Eye (tissue), 1 donor: Measurements from ENCODE around the gene NUDT8.
"Not testable (repeated sequence)": the region's sequence is repeated elsewhere in the genome, so short reads cannot be mapped to it uniquely, and the experiment has no call there.

Source experiments
- DNase-seq: peaks from one replicate; pipeline ENCODE4 v3.0.0-alpha.2; 2015

The NUDT8 gene

DNA sequence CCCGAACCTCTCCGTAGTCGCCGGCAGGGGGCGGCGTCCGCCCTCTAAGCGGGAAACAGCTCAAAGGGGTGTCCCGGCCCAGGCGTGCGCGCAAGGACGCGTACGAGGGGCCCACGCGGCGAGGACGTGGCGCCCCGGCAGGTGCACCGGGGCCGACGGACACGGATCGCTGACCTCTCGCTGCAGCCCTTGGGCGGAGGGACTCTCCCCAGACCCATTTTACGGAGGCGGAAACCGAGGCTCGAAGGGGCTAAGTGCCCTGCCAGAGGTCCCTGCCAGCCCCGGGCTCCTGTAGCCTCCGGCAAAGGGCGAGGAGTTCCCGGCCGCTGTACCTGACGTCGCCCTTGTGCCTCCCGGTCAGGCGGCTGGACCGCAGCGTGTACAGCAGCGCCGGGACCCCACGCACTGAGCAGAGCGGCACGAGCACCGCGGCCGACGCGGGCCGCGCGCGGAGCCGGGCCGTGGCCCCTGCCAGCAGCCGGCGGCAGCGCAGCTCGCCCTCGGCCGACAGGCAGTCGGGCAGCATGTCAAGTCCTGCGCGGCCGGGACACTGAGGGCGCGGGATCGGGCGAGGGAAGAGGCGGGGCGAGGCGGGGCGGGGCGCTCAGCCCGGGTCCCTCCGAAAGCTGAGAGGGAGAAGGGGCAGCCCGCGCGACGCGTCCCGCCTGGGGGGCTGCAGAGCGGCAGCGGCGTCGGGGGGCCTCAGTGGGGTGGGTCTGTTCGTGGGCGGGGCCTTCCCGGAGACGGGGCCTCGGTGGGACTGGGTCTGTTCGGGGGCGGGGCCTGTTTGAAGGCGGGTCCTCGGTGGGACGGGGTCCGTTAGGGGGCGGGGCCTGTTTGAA lies at the start of gene NUDT8:
TSS of gene NUDT8 (minus strand) at position 552 of the 842 bp plus-strand sequence. CDS start at position 526, 26 bp downstream.
- peak; percentile 91 for DNase-seq

GRCh38 chr11:67675058-67675747 lies 45.5 kb upstream of the NUDT8 start:
- no peak for DNase-seq

DNA sequence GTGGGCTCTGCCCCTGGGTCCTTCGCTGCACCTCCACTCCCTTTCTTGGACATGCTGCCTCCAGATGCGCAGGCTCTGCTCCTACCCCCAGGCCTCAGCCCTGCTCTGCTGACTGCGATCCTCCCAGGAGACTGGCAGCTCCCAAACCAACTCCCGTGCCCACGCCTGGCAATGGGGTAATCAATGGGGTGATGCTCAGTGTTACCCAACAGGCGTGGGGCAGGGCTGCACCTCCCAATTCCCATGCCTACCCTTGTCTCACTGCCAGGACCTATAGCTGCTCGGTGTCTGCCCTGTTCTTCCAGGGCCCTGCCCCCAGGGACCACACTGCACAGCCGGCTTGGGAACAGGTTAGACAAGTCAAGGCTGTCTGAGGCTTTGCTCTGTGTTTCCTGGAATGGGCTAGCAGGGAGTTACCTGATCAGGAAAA lies 44.7 kb upstream of the NUDT8 start, which contains the start of gene ALDH3B2:
TSS of gene ALDH3B2 (minus strand) at position 182 of the 430 bp plus-strand sequence. CDS start 7,688 bp downstream, outside the sequence.
- DNase-seq: peak; percentile 38

DNA sequence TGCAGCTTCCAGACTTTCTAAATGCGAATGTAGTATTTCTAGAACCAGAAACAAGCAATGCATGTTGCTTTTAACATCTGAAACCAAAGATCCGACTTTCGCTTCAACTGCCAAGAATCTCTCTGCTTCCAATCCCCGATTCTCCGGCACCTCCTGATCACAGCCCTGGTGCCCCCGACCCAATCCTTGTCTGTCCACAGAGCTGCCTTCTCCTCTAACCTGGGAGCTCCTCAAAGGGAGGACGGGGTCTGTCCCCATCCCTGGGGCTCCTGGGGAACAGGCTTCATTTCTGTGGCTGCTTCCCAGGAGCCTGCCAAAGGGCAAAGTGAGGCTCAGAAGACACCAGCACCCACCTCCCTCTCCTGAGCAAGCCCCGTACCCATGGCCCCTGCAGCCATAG lies 44.2 kb upstream of the NUDT8 start:
- no peak for DNase-seq

DNA sequence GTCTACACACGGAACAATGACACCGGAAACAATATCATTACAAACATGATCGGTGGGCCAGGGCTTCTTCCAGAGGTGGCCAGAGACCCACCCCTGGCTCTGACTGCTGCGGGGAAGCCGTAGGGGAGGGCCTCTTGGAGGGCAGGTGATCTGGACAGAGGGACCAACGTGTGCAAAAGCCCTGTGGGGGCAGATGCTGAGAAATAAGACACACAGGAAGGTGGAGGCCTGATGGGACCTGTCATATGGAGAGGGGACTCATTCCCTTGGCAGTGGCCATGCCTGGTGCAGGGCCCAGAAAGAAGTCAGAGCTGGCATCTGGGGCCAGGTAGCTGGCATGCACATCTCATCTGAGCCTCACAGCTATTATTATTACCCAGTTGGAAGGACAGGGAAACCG lies 43.6 kb upstream of the NUDT8 start:
- no peak for DNase-seq

DNA sequence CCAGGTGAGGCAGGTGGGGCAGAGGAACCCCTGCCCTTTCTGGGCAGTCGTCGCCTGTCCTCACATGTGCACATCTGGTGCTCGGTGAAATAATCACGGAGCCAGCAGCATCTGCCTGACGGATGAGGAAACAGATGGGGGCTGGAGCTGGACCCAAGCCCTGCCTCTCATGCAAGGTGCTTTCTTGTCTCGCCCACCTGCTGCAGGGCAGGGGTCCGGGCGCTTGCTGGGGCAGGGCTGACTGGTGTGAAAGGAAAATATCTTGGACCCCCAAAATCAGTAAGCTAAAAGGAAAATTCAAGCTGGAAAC lies 41.4 kb upstream of the NUDT8 start:
- no peak for DNase-seq

DNA sequence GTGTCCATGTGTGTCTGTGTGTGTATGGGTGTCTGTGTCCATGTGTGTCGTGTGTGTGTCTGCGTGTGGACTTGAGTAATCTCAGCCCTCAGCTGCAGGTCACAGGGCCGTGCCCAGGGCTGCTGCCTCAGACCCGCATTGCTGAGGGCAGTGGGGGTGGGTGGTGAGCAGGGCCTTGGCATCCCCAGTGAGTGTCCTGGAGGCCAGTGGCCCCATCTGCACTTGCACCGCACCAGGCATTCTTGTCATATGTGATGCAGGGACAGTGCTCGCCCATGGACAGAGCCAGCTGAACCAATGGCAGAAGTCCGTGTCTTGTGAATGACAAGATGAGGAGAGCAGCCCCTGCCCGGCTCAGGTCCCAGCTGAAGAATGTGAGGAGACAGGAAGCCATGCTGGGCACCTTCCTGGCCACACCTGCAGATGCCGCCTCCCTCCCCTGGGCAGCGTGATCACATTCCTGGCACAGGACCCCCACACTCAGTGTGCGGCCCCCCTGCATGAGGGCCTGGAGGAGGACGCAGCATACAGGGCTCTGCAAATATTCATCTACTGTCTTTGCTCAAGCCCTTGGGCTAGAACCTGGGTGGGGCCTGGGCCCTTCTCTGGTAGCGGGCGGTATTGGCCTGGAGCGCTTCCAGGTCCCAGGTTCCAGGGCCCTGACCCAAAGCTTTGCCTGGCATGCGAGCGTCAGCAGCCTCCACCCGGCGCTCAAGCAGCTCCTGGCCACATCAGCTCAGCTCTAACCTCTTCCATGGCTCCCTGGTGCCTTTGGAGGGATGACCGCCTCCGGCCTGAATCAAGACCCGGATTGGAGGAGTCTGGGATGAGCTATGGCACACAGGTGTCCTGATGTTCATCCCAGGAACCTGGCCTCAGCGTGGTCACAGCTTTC lies 40.8 kb upstream of the NUDT8 start:
- no peak for DNase-seq

- no peak for DNase-seq
These were observed 38.4 kb upstream of the NUDT8 start for GRCh38 chr11:67668192-67668551.

- DNase-seq: no peak
These were observed 37.9 kb upstream of the NUDT8 start for GRCh38 chr11:67667490-67668191.

- no peak for DNase-seq
These were observed 37.1 kb upstream of the NUDT8 start for GRCh38 chr11:67666676-67667489.

DNA sequence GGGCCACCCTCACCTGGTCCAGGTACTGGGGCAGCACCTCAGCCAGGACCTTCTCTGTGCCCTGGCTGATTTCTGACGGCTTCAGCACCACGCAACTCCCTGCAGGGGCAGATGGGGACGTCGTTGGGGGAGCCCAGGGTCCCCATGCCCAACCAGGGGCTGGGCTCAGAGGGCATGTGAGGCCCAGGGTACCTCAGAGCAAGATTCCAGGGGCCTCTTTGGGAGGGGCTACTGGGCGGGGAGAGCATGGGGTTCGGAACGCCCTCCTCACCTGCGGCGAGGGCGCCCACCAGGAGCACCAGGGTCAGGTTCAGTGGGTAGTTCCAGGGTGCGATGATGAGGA lies 36.5 kb upstream of the NUDT8 start:
- DNase-seq: no peak

DNA sequence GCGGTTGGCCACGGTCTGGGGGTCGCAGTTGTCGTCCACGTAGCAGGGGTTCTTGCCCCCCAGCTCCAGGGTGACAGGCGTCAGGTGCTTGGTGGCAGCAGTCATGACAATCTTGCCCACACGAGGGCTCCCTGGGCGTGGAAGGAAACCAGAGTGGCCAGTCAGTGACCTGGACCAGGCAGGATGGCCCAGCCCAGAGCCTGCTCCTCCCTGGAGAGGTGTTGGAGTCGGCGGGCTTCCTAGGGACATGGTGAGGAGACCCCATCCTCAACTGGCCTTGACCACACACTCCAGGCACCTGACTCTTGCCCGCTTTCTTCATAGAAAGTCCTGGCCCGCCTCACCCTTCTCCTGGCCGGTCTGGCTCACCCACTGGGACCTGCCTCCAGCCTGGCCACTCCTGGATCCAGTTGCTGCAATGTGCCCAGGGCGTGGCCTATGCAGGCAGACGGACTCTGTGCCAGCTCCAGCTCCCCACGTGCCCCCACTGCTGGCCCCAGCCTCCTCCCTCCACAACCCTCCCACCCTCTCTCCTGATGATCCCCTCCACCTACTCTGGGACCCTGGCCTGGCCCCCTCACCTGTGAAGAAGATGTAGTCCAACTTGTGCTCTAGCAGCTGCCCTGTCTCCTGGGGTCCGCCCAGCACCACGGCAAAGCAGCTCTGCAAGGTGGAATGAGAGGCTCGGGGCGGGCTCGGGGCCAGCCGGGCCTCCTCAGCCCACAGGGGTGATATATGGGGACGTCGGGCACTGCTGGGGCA lies 36.0 kb upstream of the NUDT8 start:
- DNase-seq: no peak

GRCh38 chr11:67664696-67665540 lies 35.2 kb upstream of the NUDT8 start:
- DNase-seq: no peak

DNA sequence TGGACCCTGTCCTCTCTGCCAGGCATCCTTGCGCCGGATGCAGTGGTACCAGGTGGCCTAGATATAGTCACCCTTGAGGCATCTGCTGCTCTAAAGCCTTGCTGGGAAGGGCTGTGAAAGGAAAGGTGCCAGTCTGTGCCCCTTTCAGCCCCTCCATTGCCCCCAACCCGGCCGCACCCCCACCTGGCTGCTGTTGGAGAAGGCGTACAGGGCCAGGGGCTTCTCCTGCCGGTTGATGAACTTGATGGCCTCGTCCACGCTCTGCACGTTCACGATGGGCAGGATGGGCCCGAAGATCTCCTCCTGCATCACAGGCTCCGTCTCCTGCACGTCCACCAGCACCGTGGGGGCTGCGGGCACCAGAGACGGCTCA lies 34.5 kb upstream of the NUDT8 start:
- DNase-seq: no peak

DNA sequence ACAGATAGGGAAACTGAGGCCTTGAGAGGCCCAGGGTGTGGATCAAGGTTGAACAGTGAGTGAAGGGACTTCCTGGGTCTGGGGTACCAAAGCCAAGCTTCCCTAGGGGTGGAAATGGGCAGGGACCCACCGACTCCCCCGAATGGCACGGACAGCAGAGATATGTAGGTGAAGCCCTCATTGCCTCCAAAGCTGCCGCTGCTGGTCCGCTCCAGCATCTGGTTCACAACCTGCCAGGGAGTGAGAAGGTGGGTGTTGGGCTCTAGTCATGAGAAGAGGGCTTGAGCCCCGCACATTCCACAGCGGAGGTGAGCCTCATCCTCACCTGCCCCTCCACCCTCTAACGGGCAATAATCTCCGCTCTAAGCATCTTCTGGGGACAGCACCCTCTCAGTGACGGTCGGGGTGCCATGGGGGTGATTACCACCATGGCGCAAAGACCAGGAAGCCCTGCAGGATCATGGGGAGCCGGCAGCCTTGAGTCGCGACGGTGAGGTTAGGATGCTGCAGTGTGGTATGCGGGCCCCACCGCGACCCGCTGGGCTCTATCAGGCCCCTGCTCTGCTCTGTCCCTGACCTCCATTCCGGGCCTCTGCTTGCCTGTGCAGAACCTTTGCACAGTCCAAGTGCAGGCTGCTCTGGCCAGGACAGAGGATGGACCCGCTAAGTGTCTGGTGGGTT lies 33.9 kb upstream of the NUDT8 start:
- DNase-seq: no peak

- no peak for DNase-seq
These were observed 33.2 kb upstream of the NUDT8 start for GRCh38 chr11:67662835-67663531.

DNA sequence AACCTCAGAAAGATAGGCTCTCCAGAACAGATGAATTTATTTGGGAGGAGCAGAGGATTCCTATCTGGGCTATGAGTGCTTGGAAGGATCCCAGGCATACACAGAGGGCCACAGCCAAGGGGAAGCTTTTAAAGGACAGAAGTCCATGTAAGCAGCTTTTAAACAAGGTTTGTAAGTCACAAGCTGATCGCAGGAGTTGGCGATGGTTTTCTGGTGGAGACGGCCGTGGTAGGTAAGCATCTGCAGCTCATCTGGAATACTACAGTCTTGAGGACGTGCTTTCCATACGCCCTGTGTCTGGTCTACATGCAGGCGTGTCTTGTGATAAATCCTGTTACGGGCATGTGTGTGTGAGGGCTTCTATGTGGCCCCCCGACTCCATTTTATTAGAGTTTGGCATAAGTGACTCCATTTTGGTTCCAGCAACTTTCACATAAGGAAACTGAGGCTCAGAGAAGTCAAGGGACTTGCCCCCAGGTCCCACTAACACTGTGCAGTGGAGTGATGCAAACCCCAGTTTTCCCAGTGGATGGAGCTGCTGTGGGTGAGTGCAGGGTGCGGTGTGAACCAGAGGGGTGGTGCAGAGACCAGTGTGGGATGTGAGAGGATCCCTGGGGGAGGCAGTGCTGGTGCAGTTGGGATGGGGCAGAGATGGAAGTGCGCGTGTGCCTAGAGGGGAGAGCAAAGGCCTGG lies 32.6 kb upstream of the NUDT8 start:
- no peak for DNase-seq

GRCh38 chr11:67660752-67661151 lies 31.0 kb upstream of the NUDT8 start:
- not testable (repeated sequence) for DNase-seq
